GM19397 (cell line): ENCODE measurements around the gene MGAT5.

ENCODE experiments used
- ATAC-seq: cut with Tn5 transposase; IDR thresholded peaks from one replicate; pipeline ENCODE4 v1.9.1; 2021; ENCODE audit warnings: mild to moderate bottlenecking, moderate library complexity; ENCODE audit not compliant: unreplicated experiment

The MGAT5 gene

GRCh38 chr2:134299334-134299733 lies 45.5 kb downstream of the MGAT5 start:
- ATAC-seq = no peak

DNA sequence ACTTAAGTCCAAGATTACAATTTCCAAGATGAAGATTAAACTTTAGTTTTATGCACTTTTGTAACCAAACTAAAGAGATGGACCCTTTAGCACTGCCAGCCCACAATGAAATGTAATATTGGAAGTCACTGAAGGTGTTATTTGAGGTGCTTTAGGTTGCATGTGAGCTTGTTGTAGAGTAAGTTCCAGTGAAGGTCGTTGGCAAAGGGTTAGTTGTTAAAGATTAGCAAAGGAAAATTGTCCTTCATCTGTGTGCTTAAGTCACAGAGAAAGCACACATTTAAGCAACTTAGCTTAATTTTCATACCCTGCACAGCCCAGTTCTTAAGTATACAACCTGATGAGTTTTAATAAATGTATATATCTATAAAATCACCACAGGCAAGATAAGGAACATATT lies 46.7 kb downstream of the MGAT5 start:
- ATAC-seq = no peak

- ATAC-seq = no peak
These were observed 47.4 kb downstream of the MGAT5 start for GRCh38 chr2:134301099-134301927.

- ATAC-seq = no peak
These were observed 48.0 kb downstream of the MGAT5 start for GRCh38 chr2:134301928-134302260.

GRCh38 chr2:134304394-134305108 lies 50.7 kb downstream of the MGAT5 start:
- ATAC-seq = no peak

GRCh38 chr2:134305109-134305491 lies 51.2 kb downstream of the MGAT5 start:
- ATAC-seq = no peak

GRCh38 chr2:134306521-134306920 lies 52.6 kb downstream of the MGAT5 start:
- no peak for ATAC-seq

GRCh38 chr2:134307334-134307733 lies 53.5 kb downstream of the MGAT5 start:
- no peak for ATAC-seq

DNA sequence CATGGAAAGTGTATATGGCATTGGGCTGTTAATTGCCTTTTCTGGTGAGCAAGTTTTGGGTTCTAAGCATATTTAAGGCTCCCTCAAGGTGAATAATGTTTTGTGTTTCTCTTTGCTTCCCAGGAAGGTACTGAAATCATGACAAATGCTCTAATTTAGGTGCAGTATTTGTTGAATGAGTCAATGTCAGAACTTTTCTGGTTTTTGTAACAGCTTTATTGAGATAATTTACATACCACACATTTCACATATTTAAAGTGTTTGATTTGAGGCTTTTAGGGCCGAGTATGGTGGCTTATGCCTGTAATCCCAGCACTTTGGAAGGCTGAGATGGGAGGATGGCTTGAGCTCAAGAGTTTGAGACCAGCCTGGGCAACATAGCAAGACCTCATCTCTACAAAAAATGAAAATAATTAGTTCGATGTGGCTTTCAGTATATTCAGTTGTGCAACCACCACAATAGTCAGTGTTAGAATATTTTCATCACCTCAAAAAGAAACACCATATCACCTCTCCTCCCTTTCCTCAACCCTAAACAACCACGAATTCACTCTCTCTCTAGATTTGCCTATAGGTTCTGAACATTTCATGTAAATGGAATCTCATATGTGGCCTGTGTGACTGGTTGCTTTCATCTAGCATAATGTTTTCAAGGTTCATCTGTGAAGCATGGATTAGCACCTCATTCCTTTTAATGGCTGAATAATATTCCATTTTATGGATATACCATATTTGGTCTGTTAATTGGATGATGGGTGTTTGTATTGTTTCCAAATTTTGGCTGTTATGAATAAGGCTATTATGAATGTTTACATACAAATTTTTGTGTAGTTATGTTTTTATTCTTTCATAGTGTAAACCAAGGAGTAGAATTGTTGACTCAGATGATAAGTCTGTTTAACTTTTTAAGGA lies 54.9 kb downstream of the MGAT5 start:
- no peak for ATAC-seq

DNA sequence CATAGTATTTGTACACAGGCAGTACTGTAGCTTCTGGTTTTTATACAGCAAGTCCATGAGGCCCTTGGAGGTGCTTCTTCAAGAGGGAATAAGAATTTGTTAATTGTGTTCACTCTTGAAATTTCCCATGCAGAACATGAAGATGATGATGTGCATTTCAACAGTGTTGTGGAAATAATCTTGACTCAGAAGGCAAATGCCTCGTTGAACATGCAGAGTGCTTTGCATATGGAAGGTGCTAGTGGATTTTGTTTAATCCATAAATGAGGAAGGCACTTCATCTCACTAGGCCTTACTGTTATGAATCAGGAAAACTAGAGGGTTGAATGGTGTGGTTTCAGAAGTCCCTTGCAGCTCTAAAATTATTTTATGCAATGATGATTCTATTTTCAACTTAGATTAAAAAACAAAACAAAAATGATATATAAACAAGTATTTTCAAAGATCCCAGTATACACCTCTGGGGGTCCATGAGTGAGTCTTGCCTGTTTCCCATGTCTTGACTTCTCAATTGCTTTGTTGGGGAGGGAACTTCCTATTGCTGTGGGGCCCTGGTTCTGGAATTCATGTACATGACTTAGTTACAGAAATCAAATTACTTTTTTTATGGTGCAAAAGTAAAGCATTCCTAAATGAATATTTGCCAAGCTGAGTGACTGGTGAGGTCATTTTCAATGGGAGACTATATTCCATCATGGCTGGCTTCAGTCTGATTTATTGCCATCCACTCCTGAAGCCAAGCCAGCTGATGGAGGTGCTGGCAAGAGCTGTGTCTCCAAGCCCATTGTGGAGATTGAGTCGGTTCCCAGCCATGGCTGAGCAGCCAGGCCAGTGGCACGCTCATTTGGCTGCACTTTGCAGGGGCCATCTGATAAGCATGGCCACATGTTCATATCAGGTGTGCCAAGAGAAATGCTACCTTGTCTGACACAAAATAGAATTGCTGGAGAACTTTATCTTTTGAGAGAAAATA lies 56.5 kb downstream of the MGAT5 start:
- ATAC-seq = no peak

DNA sequence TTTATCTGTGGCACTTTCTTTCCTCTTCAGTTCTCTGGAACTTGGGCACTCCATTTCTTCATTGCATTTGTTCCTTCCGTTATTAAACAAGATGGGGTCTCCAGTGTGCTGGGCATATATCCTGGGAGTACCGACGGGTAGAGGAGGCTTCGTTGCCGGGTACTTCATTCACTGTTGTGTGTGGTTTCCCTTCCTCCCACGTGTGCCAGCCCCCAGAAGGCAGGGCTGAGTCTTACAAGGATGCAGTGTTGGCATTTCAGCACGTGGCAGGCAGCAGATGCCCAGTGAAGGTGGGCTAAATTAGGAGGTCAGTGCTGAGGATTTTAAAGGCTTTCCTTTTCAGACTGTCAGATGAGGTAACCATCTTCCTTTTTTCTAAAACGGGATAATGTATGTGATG lies 58.6 kb downstream of the MGAT5 start:
- no peak for ATAC-seq

DNA sequence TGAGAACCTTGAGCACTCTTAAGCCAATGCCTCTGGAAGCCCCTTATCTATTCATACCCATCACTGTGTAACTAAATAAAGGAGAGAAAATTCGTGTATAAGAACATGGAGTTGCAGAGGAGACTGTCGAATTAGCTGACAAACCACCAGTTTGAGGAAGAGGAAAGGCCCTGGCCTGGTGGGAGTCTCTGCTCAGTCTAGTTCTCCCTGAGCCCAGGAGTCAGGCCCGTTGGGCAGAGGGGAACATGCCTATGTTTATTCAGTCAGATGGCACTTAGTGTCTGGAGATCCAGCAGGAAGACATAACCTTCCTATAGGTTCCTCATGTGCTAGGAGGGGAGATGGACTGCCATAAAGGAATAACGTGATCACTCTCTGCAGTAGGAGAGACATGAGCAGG lies 60.3 kb downstream of the MGAT5 start:
- ATAC-seq = no peak

DNA sequence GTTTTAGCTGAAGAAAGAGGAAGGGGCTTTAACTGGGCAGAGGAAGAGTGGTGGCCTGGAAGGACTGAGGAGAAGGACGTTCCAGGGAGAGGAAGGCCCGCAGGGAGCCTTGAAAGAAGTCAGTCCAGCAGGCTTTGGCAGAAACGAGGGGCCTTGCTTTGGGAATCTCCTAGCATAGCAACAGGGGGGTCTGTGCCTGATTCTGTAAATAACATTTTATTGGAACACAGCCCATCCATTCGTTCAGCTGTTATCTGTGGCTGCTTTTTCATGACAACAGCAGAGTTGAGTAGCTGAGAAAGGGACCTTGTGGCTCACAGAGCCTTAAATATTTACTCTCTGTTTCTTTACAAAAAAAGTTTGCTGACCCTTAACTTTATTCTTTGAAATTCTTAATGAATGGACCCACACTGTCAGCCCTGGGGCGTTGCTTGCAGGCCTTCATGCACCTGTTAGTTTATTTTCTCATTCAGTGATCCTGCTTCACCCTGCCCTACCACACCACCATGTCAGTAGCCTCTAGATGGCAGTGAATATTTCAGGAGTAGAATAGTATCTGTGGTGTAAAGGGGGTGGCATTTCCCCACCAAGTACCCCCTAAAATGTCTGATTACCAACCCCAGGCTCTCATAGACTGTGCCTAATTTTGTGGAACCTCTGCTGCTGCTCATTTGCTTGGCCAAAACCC lies 61.0 kb downstream of the MGAT5 start:
- ATAC-seq = no peak

DNA sequence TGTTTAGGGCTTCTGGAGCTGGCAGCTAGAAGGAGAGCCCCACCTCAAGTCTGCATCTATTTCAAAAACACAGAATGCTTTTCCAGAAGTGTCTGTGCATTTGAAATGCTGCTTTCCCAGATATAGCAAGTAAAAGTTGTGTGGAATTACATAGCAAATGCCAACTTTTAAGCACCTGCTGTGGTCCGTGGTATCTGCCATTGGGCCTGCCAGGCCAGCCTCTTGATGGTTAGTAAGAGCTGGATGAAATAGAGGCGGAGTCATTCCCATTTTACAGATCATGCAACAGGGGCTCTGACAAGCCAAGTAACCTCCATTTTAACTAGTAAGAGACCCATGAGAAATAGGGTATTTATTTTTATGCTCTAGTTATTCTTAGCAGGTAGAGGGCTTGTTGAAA lies 61.6 kb downstream of the MGAT5 start:
- no peak for ATAC-seq

DNA sequence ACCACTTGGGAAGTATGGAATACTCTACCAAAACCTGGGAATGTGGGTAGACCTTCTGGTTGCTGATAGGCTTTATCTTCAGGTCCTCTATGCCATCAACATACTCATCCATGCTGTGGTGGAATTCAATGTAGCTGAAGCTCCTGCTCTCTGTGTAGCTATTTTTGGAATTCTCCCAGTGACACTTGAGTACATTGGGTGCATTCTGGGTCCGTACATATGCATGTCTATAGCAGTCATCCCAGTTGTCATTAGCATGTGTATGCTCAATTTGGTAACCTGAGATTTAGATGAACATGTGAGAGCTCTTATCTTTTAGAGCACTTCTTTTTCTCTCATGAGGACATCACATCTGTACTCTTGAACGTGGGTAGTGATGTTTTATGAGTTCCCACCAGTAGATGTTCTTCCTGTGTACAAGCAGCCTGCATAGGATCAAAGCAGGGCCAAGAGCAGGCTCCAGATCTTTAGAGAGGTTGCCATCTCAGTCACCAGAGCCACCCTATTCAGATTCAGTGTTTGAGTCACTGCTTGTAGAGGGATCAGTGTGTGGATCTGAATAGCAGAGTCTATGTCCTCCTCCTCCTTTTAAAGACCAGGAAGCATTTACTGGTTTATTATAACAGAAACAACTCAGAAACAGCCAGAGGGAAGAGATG lies 65.9 kb downstream of the MGAT5 start:
- ATAC-seq = no peak

GRCh38 chr2:134320930-134321329 lies 67.1 kb downstream of the MGAT5 start:
- no peak for ATAC-seq

DNA sequence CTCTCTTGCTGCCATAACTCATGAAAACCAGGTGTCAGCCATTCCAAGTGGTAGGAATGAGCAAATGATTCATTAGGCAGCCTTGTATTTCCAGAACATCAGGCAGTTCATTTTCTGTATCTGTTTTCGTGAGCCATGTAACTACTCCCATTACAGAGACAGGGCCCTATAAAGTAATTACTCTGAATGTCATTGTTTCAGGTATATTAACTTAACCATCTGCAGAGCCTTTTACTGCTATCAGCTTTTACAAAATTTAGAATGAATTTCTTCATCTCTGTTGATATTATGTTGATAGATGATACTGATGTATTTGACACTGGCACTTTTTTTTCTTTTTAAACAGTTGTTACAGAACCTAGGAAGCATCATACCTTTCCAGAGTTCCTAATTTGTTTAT lies 69.9 kb downstream of the MGAT5 start:
- ATAC-seq = no peak

- ATAC-seq = no peak
These were observed 70.6 kb downstream of the MGAT5 start for GRCh38 chr2:134324430-134324829.

- no peak for ATAC-seq
These were observed 71.1 kb downstream of the MGAT5 start for GRCh38 chr2:134324947-134325346.
